Loucy (cell line): ENCODE results near the gene KLHDC4.

Source experiments
- H2AFZ ChIP-seq: fragments of 200-600 bp; sonication (generic); 2 replicates; pipeline ENCODE4 v1.6.0; 2016; ENCODE audit warnings: antibody characterized with exemption, mild to moderate bottlenecking, low read length, moderate library complexity
- H3F3A ChIP-seq: fragments of 200-600 bp; 2 replicates; pipeline ENCODE4 v1.6.0; 2016; ENCODE audit warnings: antibody characterized with exemption, low read depth, mild to moderate bottlenecking
- H3K27me3 ChIP-seq: fragments of 200-600 bp; sonication (generic); 2 replicates; pipeline ENCODE4 v1.6.1; 2014; ENCODE audit warnings: low read length, mild to moderate bottlenecking; ENCODE audit not compliant: insufficient read depth, poor library complexity, severe bottlenecking
- H3K36me3 ChIP-seq: fragments of 200-600 bp; sonication (generic); 2 replicates; pipeline ENCODE4 v1.6.1; 2016; ENCODE audit warnings: low read length; ENCODE audit not compliant: insufficient read depth
- H3K4me1 ChIP-seq: fragments of 200-600 bp; sonication (generic); 2 replicates; pipeline ENCODE4 v1.5.1; 2014; ENCODE audit warnings: low read length, mild to moderate bottlenecking; ENCODE audit not compliant: insufficient read depth, poor library complexity, severe bottlenecking
- H3K4me2 ChIP-seq: fragments of 200-600 bp; sonication (generic); 2 replicates; pipeline ENCODE4 v1.6.0; 2014; ENCODE audit warnings: antibody characterized with exemption, low read length, low read depth, mild to moderate bottlenecking; ENCODE audit not compliant: poor library complexity, severe bottlenecking
- H3K4me3 ChIP-seq: fragments of 200-600 bp; sonication (generic); 2 replicates; pipeline ENCODE4 v1.5.1; 2014; ENCODE audit warnings: low read length, mild to moderate bottlenecking, mixed read lengths; ENCODE audit not compliant: poor library complexity, severe bottlenecking
- H3K79me2 ChIP-seq: fragments of 200-600 bp; sonication (generic); 2 replicates; pipeline ENCODE4 v1.6.1; 2014; ENCODE audit warnings: low read length; ENCODE audit not compliant: insufficient read depth
- H3K9ac ChIP-seq: fragments of 200-600 bp; sonication (generic); 2 replicates; pipeline ENCODE4 v1.6.0; 2014; ENCODE audit warnings: mild to moderate bottlenecking, low read depth, low read length, moderate library complexity; ENCODE audit not compliant: poor library complexity, severe bottlenecking
- H3K9me2 ChIP-seq: fragments of 200-600 bp; sonication (generic); replicated peaks from 2 replicates; pipeline ENCODE4 v1.6.1; 2016; ENCODE audit warnings: low read depth, low read length, mixed read lengths
- H3K9me3 ChIP-seq: fragments of 200-600 bp; sonication (generic); 2 replicates; pipeline ENCODE4 v1.6.1; 2014; ENCODE audit warnings: mild to moderate bottlenecking, antibody characterized with exemption, low read length, low read depth; ENCODE audit not compliant: insufficient read depth
- H4K20me1 ChIP-seq: fragments of 200-600 bp; sonication (generic); 2 replicates; pipeline ENCODE4 v1.6.0; 2014; ENCODE audit warnings: antibody characterized with exemption, low read length, mild to moderate bottlenecking; ENCODE audit not compliant: insufficient read depth, poor library complexity, severe bottlenecking
- EZH2phosphoT487 ChIP-seq: fragments of 200-600 bp; IDR thresholded peaks from 2 replicates; pipeline ENCODE4 v1.6.1; 2018; ENCODE audit warnings: antibody characterized with exemption, mild to moderate bottlenecking, moderate library complexity, borderline replicate concordance
- TF ChIP-seq, protein P1 (sequence below): fragments of 200-600 bp; sonication (generic); conservative IDR thresholded peaks from 2 replicates; pipeline ENCODE4 v1.5.1; 2014; ENCODE audit warnings: mild to moderate bottlenecking, antibody characterized with exemption, low read length

The KLHDC4 gene

DNA sequence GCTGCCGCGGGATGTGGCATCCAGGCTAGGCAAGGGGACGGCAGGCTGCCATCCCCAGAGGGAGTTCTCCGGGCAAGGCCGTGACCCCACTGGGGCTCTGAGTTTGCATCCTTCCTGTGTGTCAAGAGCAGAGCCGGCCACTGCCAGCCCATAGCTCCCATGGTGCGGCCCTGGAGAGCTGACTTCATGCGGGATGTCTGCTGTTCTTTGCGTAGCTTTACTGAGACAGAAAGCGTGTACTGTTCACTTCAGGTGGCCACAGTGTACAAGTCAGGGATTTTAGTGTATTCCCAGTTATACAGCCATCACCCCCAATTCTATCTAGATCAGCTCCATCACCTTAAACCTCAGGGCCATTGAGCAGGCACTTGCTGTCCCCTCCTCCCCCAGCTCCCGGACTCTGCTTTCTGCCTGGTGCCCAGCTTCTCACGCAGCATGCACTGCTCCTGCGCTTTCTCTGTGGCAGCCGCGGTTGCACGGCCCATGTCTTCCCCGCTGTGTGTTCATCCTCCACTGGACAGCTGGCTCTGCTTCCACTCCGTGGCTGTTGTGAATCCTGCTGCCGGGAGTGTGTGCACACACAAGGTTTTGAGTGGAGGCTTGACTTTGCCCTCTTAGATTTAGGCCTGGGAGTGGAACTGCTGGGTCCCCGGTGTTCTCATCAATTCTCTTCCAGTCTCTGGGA lies 71.2 kb downstream of the KLHDC4 start:
- H3K9ac ChIP-seq = no peak overlapping the region

GRCh38 chr16:87693827-87694226 lies 72.0 kb downstream of the KLHDC4 start:
- no peak overlapping the region for H3K4me3 ChIP-seq
- no peaks in the 10 kb centered on the region for H3K36me3 ChIP-seq
- no peaks in the 10 kb centered on the region for H3K79me2 ChIP-seq
- H3K4me2 ChIP-seq = no peak overlapping the region
- H3K9me3 ChIP-seq = no peaks in the 10 kb centered on the region
- H4K20me1 ChIP-seq = no peaks in the 10 kb centered on the region
- H3K9ac ChIP-seq = no peak overlapping the region
- H3K4me1 ChIP-seq = no peaks in the 10 kb centered on the region
- no peaks in the 10 kb centered on the region for H3K27me3 ChIP-seq
- TF ChIP-seq, protein P1, sequence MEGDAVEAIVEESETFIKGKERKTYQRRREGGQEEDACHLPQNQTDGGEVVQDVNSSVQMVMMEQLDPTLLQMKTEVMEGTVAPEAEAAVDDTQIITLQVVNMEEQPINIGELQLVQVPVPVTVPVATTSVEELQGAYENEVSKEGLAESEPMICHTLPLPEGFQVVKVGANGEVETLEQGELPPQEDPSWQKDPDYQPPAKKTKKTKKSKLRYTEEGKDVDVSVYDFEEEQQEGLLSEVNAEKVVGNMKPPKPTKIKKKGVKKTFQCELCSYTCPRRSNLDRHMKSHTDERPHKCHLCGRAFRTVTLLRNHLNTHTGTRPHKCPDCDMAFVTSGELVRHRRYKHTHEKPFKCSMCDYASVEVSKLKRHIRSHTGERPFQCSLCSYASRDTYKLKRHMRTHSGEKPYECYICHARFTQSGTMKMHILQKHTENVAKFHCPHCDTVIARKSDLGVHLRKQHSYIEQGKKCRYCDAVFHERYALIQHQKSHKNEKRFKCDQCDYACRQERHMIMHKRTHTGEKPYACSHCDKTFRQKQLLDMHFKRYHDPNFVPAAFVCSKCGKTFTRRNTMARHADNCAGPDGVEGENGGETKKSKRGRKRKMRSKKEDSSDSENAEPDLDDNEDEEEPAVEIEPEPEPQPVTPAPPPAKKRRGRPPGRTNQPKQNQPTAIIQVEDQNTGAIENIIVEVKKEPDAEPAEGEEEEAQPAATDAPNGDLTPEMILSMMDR = no peak
- no peak for TF ChIP-seq EZH2phosphoT487
- no peaks in the 10 kb centered on the region for H3K9me2 ChIP-seq
- no peaks in the 10 kb centered on the region for H3F3A ChIP-seq
- H2AFZ ChIP-seq = no peak overlapping the region

More for the DNA sequence above, 71.2 kb downstream of the KLHDC4 start:
- Histone ChIP-seq H3K4me3 (no peak overlapping the region), H3F3A (no peaks in the 10 kb centered on the region), H3K4me2 (no peak overlapping the region), H3K79me2 (no peaks in the 10 kb centered on the region), H2AFZ (no peak overlapping the region), H4K20me1 (no peaks in the 10 kb centered on the region), H3K27me3 (no peaks in the 10 kb centered on the region), H3K9me3 (no peaks in the 10 kb centered on the region), H3K9me2 (no peaks in the 10 kb centered on the region), H3K4me1 (no peaks in the 10 kb centered on the region), H3K36me3 (no peaks in the 10 kb centered on the region)
- TF ChIP-seq, protein P1 = no peak
- no peak for TF ChIP-seq EZH2phosphoT487

- no peaks in the 10 kb centered on the region for H3K27me3 ChIP-seq
- no peak overlapping the region for H3K4me2 ChIP-seq
- no peaks in the 10 kb centered on the region for H3K4me1 ChIP-seq
- no peaks in the 10 kb centered on the region for H3K36me3 ChIP-seq
- no peak overlapping the region for H3K9ac ChIP-seq
- no peaks in the 10 kb centered on the region for H4K20me1 ChIP-seq
- H3F3A ChIP-seq = no peaks in the 10 kb centered on the region
- TF ChIP-seq, protein P1 = no peak
- TF ChIP-seq EZH2phosphoT487 = no peak
- H3K9me2 ChIP-seq = no peaks in the 10 kb centered on the region
- no peaks in the 10 kb centered on the region for H3K9me3 ChIP-seq
- no peak overlapping the region for H2AFZ ChIP-seq
- H3K79me2 ChIP-seq = no peaks in the 10 kb centered on the region
- no peak overlapping the region for H3K4me3 ChIP-seq
Measured at GRCh38 chr16:87692756-87693155, 73.0 kb downstream of the KLHDC4 start.
